DLD1 (cell line): ENCODE results near the gene IQCE.
"Not testable (repeated sequence)": the region's sequence is repeated elsewhere in the genome, so short reads cannot be mapped to it uniquely, and the experiment has no call there.

Experiments
- in situ Hi-C: cut with HindIII; loops from 2 replicates; pipeline ENCODE4 v1.10.0; 2017; ENCODE audit warnings: low sequenced_read_pairs

The IQCE gene

DNA sequence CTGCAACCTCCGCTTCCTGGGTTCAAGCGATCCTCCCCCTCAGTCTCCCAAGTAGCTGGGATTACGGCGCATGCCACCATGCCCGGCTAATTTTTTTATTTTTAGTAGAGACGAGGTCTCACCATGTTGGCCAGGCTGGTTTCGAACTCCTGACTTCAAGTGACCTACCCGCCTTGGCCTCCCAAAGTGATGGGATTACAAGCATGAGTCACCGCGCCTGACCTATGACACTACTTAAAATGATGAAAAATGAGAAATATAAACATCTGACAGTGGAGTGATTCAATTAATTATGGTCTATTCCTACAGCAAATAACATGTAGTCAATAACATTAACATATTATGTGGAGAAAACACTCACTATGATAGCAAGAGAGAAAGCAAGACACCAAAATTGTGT lies 5.7 kb upstream of the IQCE start:
- in situ Hi-C loops, result no loop called here

DNA sequence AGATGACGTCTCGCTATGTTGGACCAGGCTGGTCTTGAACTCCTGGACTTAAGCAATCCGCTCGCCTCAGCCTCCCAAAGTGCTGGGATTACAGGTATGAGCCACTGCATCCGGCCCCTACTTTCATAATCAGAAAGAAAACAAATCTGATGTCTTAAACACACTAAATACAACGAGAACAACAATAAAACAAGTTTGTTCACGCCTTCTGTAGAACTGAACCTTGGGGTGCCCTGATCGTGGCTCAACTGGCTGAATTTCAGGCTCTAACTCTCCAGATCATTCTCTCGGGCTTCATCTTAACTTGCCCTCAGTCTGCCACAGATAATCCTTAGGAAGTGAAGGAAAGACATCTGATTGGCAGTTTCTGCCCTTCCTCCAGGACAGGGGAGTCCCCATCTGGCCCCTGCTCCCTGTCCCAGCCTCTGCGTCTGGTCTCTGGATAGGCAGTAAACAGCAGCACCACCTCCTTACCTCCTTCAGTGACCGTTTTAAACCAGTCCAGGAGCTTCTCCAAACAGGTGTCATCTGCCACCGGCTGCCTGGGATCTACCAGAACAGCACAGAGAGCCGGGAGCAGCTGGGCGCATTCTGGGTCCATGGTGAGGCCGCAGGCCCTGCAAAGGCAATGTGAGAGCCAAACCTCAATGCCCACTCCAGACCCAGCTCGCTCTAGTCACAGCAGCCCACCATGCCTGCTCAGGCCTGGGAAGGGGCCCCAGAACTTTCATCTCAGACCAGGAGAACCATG lies 4.8 kb upstream of the IQCE start:
- in situ Hi-C loops, result no loop called here

DNA sequence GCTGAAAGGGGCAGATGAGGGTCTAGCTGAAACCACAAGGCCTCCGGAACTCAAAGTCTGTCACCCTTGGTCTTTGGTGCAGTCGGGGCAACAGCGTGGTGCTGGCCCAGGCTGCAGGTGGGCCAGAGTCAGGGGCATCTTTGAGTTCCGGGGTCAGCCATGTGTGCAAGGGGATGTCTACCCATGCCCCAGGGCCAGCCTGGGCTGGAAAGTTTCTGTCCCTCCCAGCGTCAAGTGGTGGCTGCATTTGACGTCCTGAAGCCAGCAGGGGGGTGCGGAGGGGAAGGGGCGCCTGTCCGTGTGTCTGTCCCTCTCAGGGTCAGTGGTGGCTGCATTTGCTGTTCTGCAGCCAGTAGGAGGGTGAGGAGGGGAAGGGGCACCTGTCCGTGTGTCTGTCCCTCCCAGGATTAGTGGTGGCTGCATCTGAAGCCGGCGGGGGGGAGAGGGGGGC lies 4.1 kb upstream of the IQCE start:
- in situ Hi-C loops, result no loop called here

DNA sequence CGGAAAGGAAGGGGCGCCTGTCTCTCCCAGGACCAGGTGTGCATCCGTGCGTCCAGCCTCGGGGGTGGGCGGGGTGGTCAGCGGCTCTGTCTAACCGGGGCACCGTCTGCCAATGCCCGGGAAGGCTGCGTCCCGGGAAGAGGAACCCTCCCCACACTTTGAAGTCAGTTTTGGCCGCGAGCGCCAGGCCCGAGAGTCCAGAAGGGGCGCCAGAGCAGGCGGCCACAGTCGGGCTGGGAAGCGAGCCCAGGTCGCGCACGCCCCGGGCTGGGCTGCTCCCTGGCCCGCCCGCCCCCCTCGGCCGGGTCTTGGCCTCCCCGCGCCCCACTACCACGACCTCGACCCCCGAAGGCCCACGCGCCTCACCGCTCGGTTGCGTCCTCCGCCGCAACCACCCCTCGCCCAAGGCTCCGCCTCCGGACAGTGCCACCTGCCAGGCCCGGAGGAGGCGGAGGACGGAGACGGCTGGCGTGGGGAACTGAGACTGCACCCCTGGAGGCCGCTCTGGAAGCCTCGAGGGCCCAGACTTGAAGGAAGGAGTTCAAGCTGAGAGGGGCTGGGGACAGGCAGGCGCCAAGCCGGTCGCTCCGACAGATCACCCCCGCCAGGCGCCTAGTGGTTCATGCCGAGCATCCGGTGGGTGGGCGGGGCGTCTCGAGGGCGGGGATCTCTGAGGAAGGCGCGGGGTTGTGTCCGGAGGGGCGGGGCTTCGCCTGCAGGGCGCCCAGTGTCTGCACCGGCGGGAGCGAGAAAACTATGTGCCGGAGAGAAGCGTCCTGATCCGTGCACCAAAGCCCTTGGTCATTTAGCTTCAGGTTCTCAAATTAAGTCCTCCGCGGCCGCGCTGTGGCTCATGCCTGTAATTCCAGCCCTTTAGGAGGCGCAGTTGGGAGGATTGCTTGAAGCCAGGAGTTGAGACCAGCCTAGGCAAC lies 3.4 kb upstream of the IQCE start, which contains the start of gene BRAT1:
Gene BRAT1 (minus strand): TSS at position 404 of the 932 bp plus-strand sequence. CDS start 1,093 bp downstream, outside the sequence.
- in situ Hi-C loops, result no loop called here

DNA sequence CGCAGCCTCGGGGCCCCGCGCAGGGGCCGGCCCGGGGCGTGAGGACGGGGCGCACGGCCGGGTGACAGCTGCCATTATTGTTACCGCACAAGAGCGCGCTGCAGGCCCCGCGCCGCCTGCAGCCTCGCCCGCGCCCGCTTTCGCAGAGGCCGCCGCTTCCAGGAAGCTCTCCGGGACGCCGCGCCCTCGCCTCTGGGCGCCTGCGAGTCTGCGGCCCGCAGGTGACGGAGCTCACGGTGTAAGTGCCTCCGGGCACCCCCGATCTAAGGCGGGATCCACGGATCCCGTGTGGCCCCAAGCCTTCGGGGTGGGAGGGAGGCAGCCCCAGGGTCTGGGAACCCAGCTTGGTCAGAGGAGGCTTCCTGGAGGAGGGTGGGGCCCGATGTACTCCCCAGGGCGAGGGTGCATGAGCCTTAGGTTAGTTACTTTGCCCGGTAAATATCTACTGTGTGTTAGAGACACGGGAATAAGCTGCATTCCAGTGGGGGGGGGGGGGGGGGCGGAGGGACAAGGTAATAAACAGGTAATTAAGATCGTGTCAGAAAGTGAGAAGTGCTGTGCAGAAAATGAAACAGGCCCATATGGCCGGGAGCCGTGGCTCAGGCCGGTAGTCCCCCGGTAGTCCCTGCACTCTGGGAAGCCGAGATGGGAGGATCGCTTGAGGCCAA lies 638 bp downstream of the IQCE start:
- in situ Hi-C loops, result no loop called here

DNA sequence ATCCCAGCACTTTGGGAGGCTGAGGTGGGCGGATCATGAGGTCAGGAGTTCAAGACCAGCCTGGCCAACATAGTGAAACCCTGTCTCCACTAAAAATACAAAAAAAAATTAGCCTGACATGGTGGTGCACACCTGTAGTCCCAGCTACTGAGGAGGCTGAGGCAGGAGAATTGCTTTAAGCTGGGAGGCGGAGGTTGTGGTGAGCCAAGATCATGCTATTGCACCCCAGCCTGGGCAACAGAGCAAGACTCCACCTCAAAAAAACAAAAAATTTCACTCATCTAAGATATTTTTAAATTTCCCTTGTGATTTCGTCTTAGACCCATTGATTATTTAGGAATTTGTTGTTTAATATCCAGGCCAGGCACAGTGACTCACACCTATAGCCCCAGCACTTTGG lies 5.2 kb downstream of the IQCE start:
- in situ Hi-C loops, result not testable (repeated sequence)

DNA sequence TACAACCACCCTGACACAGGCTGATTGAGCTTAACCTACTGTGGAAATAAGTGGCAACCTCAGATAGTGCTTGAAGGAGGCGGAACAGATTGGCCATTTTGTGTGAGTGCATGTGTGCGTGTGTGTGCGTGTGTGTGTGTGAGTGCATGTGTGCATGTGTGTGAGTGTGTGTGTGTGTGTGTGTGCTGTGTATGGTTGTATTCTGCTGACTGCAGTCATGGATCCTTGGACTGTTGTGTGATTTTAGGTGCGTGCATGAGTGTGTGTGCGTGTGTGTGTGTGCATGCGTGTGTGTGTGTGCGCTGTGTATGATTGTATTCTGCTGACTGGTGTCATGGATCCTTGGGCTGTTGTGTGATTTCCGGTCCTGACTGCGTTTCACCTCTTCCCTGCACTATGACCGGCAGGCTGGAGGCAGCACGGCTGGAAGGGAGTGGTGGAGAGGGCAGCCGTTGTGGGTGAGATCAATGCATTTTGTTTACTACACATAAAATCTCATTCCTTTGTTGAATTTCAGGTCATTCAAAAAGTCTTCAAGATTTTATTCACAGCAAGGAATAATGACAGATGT lies 6.3 kb downstream of the IQCE start:
- in situ Hi-C loops, result no loop called here

DNA sequence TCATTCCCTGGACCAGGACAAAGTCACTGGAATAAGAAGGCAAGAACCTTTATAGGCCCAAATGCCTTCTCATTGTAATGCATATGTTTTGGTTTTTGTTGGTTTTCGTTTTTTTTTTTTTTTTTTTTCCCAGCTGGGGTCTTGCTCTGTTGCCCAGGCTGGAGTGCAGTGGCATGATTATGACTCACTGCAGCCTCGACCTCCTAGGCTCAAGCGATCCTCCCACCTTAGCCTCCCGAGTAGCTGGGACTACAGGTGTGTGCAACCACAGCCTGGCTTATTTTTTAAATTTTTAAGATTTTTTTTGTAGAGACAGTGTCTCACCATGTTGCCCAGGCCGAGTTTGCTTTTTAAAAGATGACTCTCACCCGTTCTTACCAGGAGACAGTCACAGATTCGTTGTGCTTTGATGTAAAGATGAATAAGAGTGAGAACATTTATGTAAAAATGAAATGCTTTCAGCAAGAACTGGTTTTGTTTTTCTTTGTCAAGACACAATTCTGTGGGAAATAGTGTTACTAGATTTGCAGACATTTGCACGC lies 7.6 kb downstream of the IQCE start:
- in situ Hi-C loops, result no loop called here

DNA sequence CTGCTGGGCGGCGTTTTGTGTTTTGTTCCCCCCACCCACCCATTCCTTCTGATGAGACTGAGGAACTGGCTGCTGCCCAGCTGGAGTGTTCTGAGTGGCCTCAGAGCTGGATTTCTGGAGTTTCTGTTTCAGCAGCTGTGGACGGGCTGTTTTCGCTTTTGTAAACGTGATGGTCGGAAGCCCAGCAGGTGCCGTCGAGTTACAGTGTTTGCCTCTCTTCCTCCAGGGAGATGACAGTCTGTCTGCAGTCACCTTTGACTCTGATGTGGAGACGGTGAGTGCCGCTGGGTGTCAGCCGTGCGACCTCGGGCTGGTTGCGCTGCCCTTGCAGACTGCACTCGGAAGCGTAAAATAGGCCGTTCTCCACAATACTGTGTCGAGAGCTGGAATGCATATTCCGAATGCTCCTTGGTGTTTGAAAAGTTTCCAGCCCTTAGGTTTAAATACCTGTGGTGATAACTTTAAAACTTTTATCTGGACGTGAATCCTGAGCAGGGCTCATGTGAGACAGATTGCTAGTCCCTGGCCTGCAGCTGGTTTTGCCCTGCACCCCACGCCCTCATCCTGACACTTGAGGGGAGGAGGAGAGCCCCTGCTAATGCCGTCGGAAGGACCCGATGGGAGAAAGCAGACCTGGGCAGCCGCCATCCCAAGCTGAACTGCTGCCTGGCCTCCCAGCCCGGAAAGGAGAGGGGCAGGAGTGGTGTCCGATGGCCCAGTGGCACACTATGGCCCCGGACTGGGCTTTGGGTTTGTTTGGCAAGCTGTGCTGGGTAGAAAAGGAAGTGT lies 8.3 kb downstream of the IQCE start:
- in situ Hi-C loops, result no loop called here

DNA sequence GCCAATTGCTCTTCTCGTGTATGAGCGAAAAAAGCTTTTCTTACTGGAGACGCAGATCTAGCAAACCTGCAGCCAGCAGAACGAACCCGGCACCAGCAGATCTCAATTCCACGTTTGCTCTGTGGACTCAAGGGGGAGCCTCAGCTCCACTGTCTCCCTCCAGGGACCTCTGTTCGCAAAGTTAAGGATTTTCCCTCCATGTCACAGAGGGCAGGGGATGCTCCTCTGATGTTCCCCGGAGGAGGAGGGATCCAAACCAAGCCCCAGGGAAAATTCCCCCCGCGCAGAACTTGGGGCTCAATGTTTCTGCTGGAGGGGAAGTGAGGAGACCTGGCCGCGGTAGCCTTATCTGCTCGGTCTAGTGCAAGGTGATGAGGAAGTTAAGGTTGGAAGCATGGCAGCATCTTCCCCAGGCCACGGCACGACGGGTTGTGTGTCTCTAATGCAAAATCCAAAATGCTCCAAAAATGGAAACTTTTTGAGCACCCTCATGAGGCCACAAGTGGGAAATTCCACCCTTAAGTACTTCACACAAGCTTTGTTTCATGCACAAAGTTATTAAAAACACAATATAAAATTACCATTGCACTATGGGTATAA lies 9.0 kb downstream of the IQCE start:
- in situ Hi-C loops, result no loop called here

DNA sequence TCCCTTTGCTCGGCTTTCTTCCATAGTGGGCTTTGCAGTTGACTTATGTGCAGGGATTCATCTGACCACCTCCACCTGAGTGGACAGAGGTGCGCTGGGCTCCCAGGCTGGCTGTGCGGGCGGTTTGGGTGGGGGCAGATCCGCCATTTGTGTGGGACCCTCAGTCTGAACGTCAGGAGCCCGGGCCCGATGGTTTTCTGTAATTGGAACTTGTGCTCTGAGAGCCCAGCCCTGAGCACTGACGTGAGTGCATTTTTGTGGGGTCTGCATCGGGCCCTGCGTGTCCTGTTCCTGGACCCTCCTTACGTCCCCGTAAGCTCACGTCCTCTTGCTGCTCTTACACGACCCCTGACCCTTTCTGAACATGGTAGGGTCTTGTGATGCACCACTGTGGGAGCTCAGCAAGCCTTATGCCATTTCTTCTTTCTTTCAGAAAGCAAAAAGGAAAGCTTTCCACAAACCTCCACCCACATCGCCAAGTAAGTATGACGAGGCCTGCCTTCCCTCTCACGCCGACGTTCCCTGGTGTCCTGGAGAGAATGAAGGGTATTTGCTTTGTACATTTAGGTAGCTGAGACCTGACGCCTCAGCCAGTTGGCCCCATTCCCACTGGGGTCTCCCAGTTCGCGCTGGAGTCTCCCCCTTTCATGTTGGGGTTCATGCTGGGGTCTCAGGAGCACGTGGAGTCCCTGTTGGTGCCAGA lies 9.9 kb downstream of the IQCE start:
- in situ Hi-C loops, result no loop called here

DNA sequence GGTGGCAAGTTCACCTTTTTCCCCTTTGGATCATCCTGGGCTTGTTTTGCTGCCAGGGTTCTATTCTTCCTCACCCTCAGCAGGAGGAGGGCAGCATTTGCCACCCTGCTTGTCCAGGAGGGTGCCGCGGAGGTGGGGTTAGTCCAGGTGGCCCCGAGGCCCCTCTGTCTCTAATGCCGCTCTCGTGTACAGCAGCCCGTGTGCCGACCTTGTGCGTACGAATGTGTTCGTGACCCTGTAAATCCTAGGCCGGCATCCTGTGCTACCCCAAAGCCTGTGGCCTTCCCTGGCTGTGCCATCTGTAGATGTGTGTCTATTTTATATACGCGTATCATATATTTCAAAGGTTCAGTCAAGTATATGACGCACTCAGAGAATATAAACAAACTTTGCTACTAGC lies 10.6 kb downstream of the IQCE start:
- in situ Hi-C loops, result no loop called here

DNA sequence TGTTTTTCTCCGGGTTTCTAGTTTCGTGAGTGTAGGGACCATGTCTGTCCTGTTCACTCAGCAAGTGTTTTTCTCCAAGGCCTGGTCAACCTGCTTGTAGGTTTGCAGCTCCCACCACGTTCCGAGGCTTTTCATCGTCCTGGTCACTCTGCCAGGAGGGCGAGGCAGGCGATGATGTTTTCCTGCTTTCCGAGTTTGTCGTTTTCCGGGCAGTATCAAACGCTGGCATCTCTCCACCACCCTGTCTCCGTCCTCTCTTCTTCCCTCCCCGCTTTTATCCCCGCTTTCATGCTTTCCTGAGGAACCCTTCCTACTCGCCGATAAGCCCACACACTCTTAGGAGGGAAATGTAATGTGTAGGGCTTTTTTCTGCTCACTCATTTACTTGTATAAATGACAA lies 11.2 kb downstream of the IQCE start:
- in situ Hi-C loops, result no loop called here

DNA sequence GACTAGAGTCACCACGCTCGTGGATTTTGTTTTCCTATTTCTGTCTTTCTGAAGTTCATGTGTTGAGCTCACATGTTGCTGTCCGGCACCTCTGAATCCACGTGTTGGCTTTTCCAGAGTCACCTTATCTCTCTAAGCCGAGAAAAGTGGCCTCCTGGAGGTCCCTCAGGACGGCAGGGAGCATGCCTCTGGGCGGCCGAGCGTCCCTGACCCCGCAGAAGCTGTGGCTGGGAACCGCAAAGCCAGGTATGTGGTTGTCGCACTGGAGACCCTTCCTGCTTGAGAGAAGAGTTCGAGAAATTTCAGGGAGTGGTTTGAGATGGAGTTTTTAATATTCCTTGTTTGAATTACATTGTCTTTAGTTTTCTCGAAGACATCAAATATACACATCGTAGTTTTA lies 12.6 kb downstream of the IQCE start:
- in situ Hi-C loops, result no loop called here

DNA sequence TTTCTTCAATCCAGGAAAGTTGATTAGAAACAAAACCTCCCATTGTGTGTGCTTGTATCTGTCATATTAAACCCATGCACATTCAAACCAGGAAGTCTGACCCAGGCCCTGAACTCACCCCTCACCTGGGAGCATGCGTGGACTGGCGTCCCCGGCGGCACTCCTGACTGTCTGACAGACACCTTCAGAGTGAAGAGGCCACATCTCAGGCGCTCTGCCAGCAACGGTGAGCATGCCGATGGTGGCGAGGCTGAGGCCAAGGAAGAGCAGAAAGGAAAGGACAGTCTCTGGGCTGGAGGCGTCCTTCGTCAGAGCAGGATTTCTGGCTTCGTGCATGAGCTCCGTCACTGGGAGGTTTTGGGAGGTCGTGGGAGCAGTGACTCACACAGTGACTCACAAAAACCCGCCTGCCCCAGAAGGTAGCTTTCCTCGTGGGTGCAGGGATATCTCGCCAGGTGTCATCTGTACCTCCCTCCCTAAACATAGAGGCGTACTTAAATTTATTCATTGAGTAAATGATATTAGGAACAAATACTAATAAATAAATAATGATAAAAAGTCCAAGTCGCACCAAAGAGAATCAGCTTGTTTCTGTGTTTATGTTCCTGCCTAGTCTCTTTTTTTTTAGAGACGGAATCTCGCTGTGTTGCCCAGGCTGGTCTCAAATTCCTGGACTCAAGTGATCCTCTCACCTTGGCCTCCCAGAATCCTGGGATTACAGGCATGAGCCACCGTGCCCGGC lies 13.5 kb downstream of the IQCE start:
- in situ Hi-C loops, result no loop called here

DNA sequence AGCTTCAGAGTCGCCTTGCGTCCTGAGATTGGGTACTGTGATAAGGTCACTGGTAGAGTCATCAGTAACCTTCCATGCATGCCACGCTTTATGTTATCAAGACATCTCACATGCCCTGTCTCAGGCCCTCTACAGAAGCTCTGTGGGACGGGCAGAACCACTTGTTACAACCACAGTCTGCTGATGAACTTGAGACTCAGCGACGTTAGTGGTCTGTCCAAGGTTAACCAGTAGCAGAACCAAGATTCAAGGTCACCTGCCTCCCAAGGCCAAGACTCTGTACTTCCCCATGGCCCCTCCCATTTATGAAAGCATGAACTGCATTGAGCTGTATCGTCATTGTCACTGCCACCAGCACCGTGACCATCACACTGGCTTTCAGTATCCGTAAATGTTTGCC lies 15.0 kb downstream of the IQCE start:
- in situ Hi-C loops, result no loop called here

DNA sequence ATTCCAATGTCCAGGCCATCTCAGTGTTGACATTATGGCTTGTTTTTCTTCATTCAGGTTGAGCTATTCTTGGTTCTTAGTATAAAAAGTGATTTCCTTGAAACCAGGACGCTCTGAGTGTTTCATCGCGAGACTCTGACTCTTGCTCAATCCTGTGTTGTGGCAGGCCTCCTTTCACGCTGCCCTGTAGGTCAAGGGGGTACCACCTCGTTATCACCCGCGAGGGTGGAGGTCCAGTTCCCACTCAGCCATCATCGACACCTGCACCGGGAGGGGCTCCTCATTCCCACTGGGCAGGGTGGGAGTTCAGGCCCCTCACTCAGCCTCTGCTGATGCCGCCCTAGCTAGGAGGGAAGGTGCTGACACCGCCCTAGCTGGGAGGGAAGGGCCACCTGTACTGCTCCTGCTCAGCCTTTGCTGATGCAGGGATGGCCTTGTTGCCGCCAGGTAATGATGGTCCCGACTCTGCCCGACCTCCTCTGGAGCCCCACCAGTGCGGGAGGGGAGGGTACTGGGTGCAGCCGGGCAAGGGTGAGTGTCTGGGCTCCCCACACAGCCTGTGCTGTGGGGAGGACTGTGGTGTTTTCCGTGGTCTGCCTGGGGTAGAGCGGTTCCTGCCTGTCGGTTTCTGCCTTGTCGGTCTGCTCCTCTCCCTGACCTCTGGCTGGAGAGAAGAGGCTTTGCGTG lies 16.4 kb downstream of the IQCE start:
- in situ Hi-C loops, result no loop called here
